GM23338 (cell line): ENCODE results near the gene CACNA1B. TPM values are rescaled to one million over a fixed set of nuclear protein-coding genes. Genes with fewer than 3 reads are reported as not detected.

Experiments
- ATAC-seq: fragments of 200-7000 bp; cut with Tn5 transposase; 3 replicates; pipeline ENCODE4 v1.9.1; 2020
- DNase-seq: peaks from one replicate; pipeline ENCODE4 v3.0.0-alpha.2; 2015; ENCODE audit warnings: low spot score
- H2AFZ ChIP-seq: fragments of 200-600 bp; sonication (generic); 2 replicates; pipeline ENCODE4 v1.8.0; 2016; ENCODE audit warnings: antibody characterized with exemption, mild to moderate bottlenecking, moderate library complexity
- H3F3A ChIP-seq: fragments of 200-600 bp; sonication (generic); replicated peaks from 2 replicates; pipeline ENCODE4 v1.8.0; 2017; ENCODE audit warnings: antibody characterized with exemption, mixed run types, low read depth
- H3K27ac ChIP-seq: fragments of 200-600 bp; sonication (generic); 2 replicates; pipeline ENCODE4 v1.6.1; 2016; ENCODE audit warnings: low read depth
- H3K27me3 ChIP-seq: fragments of 200-600 bp; sonication (generic); 2 replicates; pipeline ENCODE4 v1.8.0; 2016; ENCODE audit warnings: mild to moderate bottlenecking, mixed run types, moderate library complexity; ENCODE audit not compliant: insufficient read depth
- H3K36me3 ChIP-seq: fragments of 200-600 bp; sonication (generic); 2 replicates; pipeline ENCODE4 v1.8.0; 2016; ENCODE audit warnings: mild to moderate bottlenecking; ENCODE audit not compliant: insufficient read depth
- H3K4me1 ChIP-seq: fragments of 200-600 bp; sonication (generic); 2 replicates; pipeline ENCODE4 v1.8.0; 2016; ENCODE audit warnings: mild to moderate bottlenecking, moderate library complexity; ENCODE audit not compliant: insufficient read depth
- H3K4me2 ChIP-seq: fragments of 200-600 bp; sonication (generic); 2 replicates; pipeline ENCODE4 v1.7.1; 2017; ENCODE audit warnings: mixed run types
- H3K4me3 ChIP-seq: fragments of 200-600 bp; sonication (generic); 2 replicates; pipeline ENCODE4 v1.6.1; 2016; ENCODE audit warnings: mixed run types
- H3K79me2 ChIP-seq: fragments of 200-600 bp; sonication (generic); replicated peaks from 2 replicates; pipeline ENCODE4 v1.8.0; 2017; ENCODE audit warnings: mild to moderate bottlenecking; ENCODE audit not compliant: insufficient read depth
- H3K9me2 ChIP-seq: fragments of 200-600 bp; sonication (generic); 2 replicates; pipeline ENCODE4 v1.8.0; 2017; ENCODE audit not compliant: insufficient read depth
- H4K20me1 ChIP-seq: fragments of 200-600 bp; sonication (generic); replicated peaks from 2 replicates; pipeline ENCODE4 v1.8.0; 2017; ENCODE audit warnings: mild to moderate bottlenecking; ENCODE audit not compliant: insufficient read depth
- H3K27ac Mint-ChIP-seq: 2 replicates; pipeline ENCODE4 v1.8.0; 2020; ENCODE audit warnings: inconsistent platforms, mild to moderate bottlenecking, moderate library complexity, mixed read lengths
- H3K27me3 Mint-ChIP-seq: 3 replicates; pipeline ENCODE4 v1.8.0; 2022; ENCODE audit warnings: low read depth, mild to moderate bottlenecking, moderate library complexity, mixed read lengths, inconsistent platforms; ENCODE audit not compliant: insufficient read depth, poor library complexity
- H3K36me3 Mint-ChIP-seq: 3 replicates; pipeline ENCODE4 v1.8.0; 2021; ENCODE audit warnings: low read depth, mild to moderate bottlenecking, inconsistent platforms, moderate library complexity, mixed read lengths
- H3K4me1 Mint-ChIP-seq: 3 replicates; pipeline ENCODE4 v1.8.0; 2020; ENCODE audit warnings: mild to moderate bottlenecking, inconsistent platforms, mixed read lengths
- H3K4me3 Mint-ChIP-seq: 3 replicates; pipeline ENCODE4 v1.8.0; 2021; ENCODE audit warnings: moderate library complexity, mild to moderate bottlenecking, inconsistent platforms, mixed read lengths
- H3K9me3 Mint-ChIP-seq: 3 replicates; pipeline ENCODE4 v1.8.0; 2020; ENCODE audit warnings: moderate library complexity, mild to moderate bottlenecking, inconsistent platforms, mixed read lengths
- CREB1 ChIP-seq: fragments of 250-450 bp; sonication (Bioruptor Pico); IDR thresholded peaks from 2 replicates; pipeline ENCODE4 v1.5.0; 2020; ENCODE audit warnings: low read depth, mild to moderate bottlenecking, moderate library complexity
- EZH2 ChIP-seq: fragments of 200-600 bp; sonication (generic); IDR thresholded peaks from one replicate; pipeline ENCODE4 v1.8.0; 2017; ENCODE audit warnings: antibody characterized with exemption, mild to moderate bottlenecking, low read depth; ENCODE audit not compliant: unreplicated experiment
- EZH2phosphoT487 ChIP-seq: fragments of 200-600 bp; sonication (generic); IDR thresholded peaks from one replicate; pipeline ENCODE4 v1.8.1; 2018; ENCODE audit warnings: antibody characterized with exemption; ENCODE audit not compliant: unreplicated experiment
- JUNB ChIP-seq: IDR thresholded peaks from one replicate; pipeline ENCODE4 v1.6.1; 2016; ENCODE audit warnings: antibody characterized with exemption; ENCODE audit not compliant: unreplicated experiment
- NANOG ChIP-seq: IDR thresholded peaks from 2 replicates; pipeline ENCODE4 v1.6.1; 2016; ENCODE audit warnings: antibody characterized with exemption, borderline replicate concordance
- POLR2AphosphoS5 ChIP-seq: IDR thresholded peaks from 2 replicates; pipeline ENCODE4 v1.6.1; 2016; ENCODE audit warnings: antibody characterized with exemption, low read depth
- STAT1 ChIP-seq: IDR thresholded peaks from one replicate; pipeline ENCODE4 v1.6.1; 2016; ENCODE audit warnings: antibody characterized with exemption; ENCODE audit not compliant: unreplicated experiment
- ZNF114 ChIP-seq: fragments of 250-450 bp; sonication (Bioruptor Pico); IDR thresholded peaks from 2 replicates; pipeline ENCODE4 v1.5.0; 2020; ENCODE audit warnings: mild to moderate bottlenecking, moderate library complexity
- ZNF331 ChIP-seq: fragments of 250-450 bp; sonication (Bioruptor Pico); IDR thresholded peaks from 2 replicates; pipeline ENCODE4 v1.5.0; 2020; ENCODE audit warnings: low read depth, mild to moderate bottlenecking, moderate library complexity
- polyA plus RNA-seq: library from polyadenylated mRNA; unstranded; fragments of >200 nt; fragmentation: Nextera tagmentation; extraction: Ambion mirVana; gene quantifications from 2 replicates; pipeline ENCODE4 v1.2.1, GENCODE V29; 2016
- total RNA-seq: library from RNA; depleted of rRNA; stranded (reverse); fragments of >200 nt; shearing (Covaris generic); gene quantifications from 2 replicates; pipeline ENCODE4 v1.2.3, GENCODE V29; 2014
- TF ChIP-seq, protein P1 (sequence below): IDR thresholded peaks from 2 replicates; pipeline ENCODE4 v1.6.1; 2016; ENCODE audit warnings: antibody characterized with exemption
- TF ChIP-seq, protein P2 (sequence below): IDR thresholded peaks from one replicate; pipeline ENCODE4 v1.6.1; 2018; ENCODE audit warnings: antibody characterized with exemption; ENCODE audit not compliant: unreplicated experiment
- TF ChIP-seq, protein P3 (sequence below), 2 experiments: fragments of 200-600 bp in 1 of 2; sonication (generic) in 1 of 2; conservative IDR thresholded peaks; 2 replicates each; pipeline versions ENCODE4 v1.5.1 to v1.6.1; 2016 to 2017; ENCODE audit warnings: antibody characterized with exemption in 2 of 2, low read depth in 2 of 2, mild to moderate bottlenecking in 2 of 2, moderate library complexity in 1 of 2

CACNA1B gene
- total and polyA plus RNA-seq, 2 experiments from 2014 or later = 1.1 to 10.4 TPM

DNA sequence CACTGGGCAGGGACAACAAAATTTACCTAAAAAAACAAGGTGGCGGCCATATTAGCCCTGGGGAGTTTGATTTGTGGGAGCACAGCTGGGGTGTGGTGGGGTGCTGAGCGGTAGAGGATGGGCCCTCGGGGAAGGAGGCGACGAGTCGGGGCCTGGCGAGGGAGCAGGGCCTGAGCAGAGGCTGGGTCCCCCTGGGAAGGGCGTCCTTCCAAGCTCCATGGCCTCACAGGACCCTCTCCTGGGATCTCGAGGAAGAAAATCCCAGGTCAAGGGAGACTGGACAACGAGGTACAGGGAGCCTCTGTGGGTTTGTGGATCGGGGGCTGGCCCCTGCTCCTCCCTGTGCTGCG lies 165.5 kb downstream of the CACNA1B start:
- TF ChIP-seq NANOG (no peak), EZH2phosphoT487 (no peak), JUNB (no peak), ZNF331 (CRISPR knock-in tag) (no peak), EZH2 (no peak)
- TF ChIP-seq, protein P1, sequence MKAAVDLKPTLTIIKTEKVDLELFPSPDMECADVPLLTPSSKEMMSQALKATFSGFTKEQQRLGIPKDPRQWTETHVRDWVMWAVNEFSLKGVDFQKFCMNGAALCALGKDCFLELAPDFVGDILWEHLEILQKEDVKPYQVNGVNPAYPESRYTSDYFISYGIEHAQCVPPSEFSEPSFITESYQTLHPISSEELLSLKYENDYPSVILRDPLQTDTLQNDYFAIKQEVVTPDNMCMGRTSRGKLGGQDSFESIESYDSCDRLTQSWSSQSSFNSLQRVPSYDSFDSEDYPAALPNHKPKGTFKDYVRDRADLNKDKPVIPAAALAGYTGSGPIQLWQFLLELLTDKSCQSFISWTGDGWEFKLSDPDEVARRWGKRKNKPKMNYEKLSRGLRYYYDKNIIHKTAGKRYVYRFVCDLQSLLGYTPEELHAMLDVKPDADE = no peak
- H3K27ac Mint-ChIP-seq = no peak overlapping the region
- no peak for DNase-seq

DNA sequence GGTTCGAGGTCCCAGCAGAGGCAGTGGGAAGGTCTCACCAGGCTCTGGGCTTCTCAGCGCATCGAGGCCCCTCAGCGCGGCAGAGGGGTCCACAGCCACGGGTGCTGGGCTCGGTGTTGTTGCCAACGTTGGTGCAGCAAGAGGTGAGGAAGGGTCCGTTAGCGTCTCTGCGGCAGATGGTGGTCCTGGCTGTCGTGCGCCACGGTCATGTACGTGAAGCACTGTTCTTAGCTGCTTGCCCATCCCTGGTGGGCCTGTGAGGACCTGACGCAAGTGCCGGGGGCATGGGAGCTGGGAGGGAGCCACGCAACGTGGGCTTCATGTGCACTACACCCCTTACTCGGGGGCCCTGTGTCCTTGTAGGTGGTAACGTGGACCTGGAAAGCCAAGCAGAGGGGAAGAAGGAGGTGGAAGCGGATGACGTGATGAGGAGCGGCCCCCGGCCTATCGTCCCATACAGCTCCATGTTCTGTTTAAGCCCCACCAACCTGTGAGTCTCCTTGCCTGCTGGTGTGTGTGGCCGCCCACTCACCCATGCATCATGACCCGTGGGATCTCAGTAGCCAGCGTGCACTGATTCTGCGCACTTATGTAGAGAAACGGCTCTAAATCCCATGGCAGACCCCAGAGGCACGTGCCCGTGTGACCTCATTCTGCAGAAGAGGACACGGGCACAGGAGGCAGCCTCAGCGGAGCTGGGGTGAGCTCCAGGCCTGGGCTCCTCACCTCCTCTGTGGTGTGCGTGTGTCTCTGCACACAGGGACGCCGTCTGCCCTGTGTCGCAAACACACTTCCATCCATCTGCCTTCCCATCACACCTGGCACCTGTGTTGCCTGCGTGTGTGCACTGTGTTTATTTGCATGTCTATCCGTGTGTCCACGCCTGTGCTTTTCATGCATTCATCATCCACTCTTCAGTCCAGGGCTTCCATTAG lies 166.1 kb downstream of the CACNA1B start:
- no peaks in the 10 kb centered on the region for H4K20me1 ChIP-seq
- H3K9me3 Mint-ChIP-seq = no peaks in the 10 kb centered on the region
- no peaks in the 10 kb centered on the region for H3K36me3 ChIP-seq
- H3K27me3 Mint-ChIP-seq = peaks cover 4% of the 10 kb centered on the region
- H3K27ac Mint-ChIP-seq = no peak overlapping the region
- no peak overlapping the region for H3K4me3 Mint-ChIP-seq
- H3K79me2 ChIP-seq = no peaks in the 10 kb centered on the region
- H3K27me3 ChIP-seq = no peaks in the 10 kb centered on the region
- H3K9me2 ChIP-seq = no peaks in the 10 kb centered on the region
- H3F3A ChIP-seq = no peaks in the 10 kb centered on the region
- H3K4me3 ChIP-seq = no peak overlapping the region
- ATAC-seq (no peak), DNase-seq (no peak)
- no peaks in the 10 kb centered on the region for H3K4me1 ChIP-seq
- peaks cover 10% of the 10 kb centered on the region; the same call in 2 of the 3 replicates for H3K36me3 Mint-ChIP-seq
- no peak overlapping the region for H3K27ac ChIP-seq
- H2AFZ ChIP-seq = no peak overlapping the region
- H3K4me2 ChIP-seq = no peak overlapping the region
- H3K4me1 Mint-ChIP-seq = no peaks in the 10 kb centered on the region
- no peak for TF ChIP-seq ZNF114
- no peak for TF ChIP-seq STAT1
- no peak for TF ChIP-seq EZH2phosphoT487
- no peak for TF ChIP-seq NANOG
- TF ChIP-seq JUNB = no peak
- TF ChIP-seq, protein P2, sequence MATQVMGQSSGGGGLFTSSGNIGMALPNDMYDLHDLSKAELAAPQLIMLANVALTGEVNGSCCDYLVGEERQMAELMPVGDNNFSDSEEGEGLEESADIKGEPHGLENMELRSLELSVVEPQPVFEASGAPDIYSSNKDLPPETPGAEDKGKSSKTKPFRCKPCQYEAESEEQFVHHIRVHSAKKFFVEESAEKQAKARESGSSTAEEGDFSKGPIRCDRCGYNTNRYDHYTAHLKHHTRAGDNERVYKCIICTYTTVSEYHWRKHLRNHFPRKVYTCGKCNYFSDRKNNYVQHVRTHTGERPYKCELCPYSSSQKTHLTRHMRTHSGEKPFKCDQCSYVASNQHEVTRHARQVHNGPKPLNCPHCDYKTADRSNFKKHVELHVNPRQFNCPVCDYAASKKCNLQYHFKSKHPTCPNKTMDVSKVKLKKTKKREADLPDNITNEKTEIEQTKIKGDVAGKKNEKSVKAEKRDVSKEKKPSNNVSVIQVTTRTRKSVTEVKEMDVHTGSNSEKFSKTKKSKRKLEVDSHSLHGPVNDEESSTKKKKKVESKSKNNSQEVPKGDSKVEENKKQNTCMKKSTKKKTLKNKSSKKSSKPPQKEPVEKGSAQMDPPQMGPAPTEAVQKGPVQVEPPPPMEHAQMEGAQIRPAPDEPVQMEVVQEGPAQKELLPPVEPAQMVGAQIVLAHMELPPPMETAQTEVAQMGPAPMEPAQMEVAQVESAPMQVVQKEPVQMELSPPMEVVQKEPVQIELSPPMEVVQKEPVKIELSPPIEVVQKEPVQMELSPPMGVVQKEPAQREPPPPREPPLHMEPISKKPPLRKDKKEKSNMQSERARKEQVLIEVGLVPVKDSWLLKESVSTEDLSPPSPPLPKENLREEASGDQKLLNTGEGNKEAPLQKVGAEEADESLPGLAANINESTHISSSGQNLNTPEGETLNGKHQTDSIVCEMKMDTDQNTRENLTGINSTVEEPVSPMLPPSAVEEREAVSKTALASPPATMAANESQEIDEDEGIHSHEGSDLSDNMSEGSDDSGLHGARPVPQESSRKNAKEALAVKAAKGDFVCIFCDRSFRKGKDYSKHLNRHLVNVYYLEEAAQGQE = no peak
- no peak for TF ChIP-seq CREB1 (CRISPR knock-in tag)
- TF ChIP-seq EZH2 = no peak
- TF ChIP-seq ZNF331 (CRISPR knock-in tag) = no peak
- no peak for TF ChIP-seq POLR2AphosphoS5
- TF ChIP-seq, protein P1 = no peak
- TF ChIP-seq, protein P3, sequence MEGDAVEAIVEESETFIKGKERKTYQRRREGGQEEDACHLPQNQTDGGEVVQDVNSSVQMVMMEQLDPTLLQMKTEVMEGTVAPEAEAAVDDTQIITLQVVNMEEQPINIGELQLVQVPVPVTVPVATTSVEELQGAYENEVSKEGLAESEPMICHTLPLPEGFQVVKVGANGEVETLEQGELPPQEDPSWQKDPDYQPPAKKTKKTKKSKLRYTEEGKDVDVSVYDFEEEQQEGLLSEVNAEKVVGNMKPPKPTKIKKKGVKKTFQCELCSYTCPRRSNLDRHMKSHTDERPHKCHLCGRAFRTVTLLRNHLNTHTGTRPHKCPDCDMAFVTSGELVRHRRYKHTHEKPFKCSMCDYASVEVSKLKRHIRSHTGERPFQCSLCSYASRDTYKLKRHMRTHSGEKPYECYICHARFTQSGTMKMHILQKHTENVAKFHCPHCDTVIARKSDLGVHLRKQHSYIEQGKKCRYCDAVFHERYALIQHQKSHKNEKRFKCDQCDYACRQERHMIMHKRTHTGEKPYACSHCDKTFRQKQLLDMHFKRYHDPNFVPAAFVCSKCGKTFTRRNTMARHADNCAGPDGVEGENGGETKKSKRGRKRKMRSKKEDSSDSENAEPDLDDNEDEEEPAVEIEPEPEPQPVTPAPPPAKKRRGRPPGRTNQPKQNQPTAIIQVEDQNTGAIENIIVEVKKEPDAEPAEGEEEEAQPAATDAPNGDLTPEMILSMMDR (conservative IDR thresholded peaks at IDR 0.05; ENCODE audit: low read depth in 2 of 2) = no peak

More for the DNA sequence above, 165.5 kb downstream of the CACNA1B start:
- Mint-ChIP-seq H3K27me3 (peaks cover 7% of the 10 kb centered on the region), H3K4me3 (no peak overlapping the region), H3K36me3 (peaks cover 10% of the 10 kb centered on the region; the same call in 2 of the 3 replicates), H3K4me1 (no peaks in the 10 kb centered on the region), H3K9me3 (no peaks in the 10 kb centered on the region)
- H3K4me2 ChIP-seq = no peak overlapping the region
- peaks cover 3% of the 10 kb centered on the region; the same call in 1 of the 2 replicates for H4K20me1 ChIP-seq
- no peaks in the 10 kb centered on the region for H3K4me1 ChIP-seq
- H3K4me3 ChIP-seq = no peak overlapping the region
- ATAC-seq = no peak
- H3K27me3 ChIP-seq = no peaks in the 10 kb centered on the region
- H3K9me2 ChIP-seq = no peaks in the 10 kb centered on the region
- no peak overlapping the region for H3K27ac ChIP-seq
- H2AFZ ChIP-seq = no peak overlapping the region
- no peaks in the 10 kb centered on the region for H3F3A ChIP-seq
- H3K79me2 ChIP-seq = no peaks in the 10 kb centered on the region
- H3K36me3 ChIP-seq = no peaks in the 10 kb centered on the region
